HG03159 (cell line): Measurements from ENCODE around the gene FAM200C.
"Not testable (repeated sequence)": the region's sequence is repeated elsewhere in the genome, so short reads cannot be mapped to it uniquely, and the experiment has no call there.

Experiments
- ATAC-seq: cut with Tn5 transposase; IDR thresholded peaks from one replicate; pipeline ENCODE4 v1.9.1; 2021; ENCODE audit warnings: mild to moderate bottlenecking, moderate library complexity; ENCODE audit not compliant: unreplicated experiment

The FAM200C gene

DNA sequence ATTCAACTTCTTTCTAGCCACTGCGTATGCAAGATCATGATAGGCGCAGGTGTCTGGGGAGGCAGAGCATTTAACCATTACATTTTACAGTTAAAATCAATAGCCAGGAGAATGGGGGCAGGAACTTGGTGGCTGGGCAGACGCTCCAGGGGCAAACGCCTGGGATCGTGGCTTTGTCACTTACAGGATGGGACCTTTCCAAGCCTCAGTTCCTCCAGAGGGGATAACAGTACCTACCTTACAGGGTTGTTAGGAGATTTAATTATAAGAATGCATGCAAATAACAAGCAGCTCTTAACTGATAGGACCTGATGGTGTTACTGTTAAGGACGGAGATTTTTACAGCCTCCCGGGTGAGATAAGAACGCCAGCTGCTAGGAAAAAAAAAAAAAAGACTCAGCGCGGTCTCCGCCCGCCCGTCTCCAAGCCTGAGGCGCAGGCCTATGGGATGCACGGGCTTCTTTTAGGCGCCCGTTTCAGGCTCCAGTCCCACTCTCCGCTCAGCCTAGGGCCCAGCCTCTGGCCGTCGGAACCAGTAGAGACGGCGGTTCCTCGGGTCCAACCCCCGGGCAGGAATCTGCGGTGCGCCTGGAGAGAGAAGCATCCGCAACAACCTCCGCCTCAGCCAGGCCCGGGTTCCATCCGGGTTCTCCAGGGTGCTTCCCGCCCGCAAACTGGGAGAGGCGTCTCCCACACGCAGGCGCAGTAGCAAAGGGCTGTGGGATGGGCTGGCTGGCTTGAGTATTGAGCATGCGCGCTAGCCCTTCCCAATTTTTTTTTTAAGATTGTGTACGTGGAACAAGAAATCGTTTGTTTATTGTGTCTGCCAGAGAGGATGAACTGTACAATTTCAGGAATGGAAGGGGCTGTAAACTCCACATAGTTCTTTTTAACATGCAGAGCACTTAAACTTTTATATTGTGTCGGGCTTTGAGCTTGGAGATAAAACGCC, at the start of gene FAM200C:
TSS of gene FAM200C (minus strand) at position 653 of the 952 bp plus-strand sequence. CDS start 4,564 bp downstream, outside the sequence.
- peak; percentile 75 for ATAC-seq

DNA sequence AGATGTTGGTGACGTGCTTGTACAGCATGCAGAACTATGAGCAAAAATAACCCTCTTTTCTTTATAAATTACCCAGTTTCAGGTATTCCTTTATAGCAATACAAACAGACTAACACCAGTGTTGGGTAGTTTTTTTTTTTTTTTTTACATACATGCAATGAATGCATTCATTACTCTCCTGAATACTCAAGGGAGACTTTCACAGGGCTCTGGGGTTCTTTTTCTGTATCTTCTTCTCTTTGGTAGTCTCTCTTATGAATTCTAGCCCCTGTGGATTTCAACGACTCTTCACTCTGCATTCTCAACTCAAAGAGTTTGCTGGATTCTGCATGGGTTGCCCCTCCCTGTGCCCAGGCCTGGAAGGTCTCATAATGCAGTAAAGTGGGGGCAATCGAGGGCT, 49.6 kb upstream of the FAM200C start:
- ATAC-seq: no peak

DNA sequence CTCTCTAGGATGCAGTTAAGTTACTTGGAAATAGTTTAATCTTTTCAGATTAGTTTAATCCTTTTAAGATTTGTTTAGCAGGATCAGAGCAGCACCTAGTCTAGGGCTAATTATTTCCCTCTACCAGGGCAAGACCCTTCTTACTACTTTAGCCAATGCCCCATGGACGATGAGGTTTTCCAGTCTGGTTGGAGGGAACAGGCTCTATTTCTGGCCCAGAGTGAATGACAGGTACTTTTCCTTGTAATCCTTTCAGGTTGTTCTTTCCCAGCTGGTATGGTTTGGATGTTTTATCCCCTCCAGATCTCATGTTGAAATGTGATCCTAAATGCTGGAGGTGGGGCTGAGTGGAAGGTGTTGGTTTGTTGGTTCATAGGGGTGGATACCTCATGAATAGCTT, 49.0 kb upstream of the FAM200C start:
- ATAC-seq: no peak

DNA sequence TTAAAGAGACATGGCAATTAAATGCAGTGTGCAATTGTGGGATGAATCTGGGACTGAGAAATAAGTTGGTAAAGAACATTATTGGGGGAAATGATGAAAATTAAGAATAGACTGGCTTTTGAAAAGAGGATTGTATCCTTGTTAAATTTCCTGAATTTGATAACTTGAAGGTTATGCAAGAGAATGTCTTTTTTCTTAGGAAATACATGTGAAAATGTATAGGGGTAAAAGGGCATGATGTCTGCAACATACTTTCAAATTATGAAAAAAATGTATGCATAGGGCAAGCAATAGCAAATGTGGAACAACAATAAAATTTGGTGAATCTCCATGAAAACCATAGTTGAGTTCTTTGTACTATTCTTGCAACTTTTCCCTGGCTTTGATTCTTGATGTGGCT, 45.9 kb upstream of the FAM200C start:
- no peak for ATAC-seq

GRCh38 chr5:160445132-160445531, 45.3 kb upstream of the FAM200C start:
- peak; percentile 31 for ATAC-seq

DNA sequence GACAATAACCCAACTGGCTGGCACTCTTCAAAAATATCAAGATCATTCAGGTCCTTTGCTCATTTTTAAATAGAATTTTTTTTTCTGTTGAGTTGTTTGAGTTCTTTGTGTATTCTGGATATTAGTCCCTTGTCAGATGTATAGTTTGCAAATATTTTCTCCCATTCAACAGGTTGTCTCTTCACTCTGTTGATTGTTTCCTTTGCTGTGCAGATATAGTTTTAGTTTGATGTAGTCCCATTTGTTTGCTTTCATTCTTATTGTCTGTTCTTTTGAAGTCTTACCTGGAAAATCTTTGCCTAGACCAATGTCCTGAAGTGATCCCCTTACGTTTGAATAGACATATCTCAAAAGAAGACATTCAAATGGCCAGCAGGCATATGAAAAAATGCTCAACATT, 44.6 kb upstream of the FAM200C start:
- ATAC-seq: no peak

DNA sequence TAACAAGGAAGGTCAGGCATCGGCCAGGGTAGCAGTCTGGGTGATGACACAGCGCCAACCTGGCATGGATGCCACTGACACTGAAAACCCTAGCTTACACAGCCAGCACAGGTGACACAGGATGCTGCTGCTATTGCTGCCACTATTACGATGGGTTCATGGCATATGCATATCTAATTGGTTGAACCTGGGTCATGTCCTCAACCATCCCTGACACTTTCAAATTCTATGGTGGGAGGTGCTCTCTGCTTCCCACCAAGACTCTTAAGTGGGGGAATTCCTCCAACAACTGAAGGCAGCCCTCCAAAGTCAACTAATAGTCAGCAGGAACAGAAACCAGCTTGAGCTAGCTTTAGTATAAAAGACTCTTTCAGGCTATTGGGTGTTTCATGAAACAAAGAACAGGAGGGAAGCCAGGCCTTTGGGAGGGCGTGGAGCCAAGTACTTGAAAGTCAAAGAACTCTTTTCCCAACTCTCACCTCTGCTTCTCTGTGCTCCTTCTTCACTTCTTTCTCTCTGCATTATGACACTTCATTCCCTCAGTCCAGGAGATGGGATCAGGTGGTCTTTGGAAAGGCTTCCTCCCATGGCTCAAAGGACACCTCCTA, 43.1 kb upstream of the FAM200C start:
- ATAC-seq: peak; percentile 17

- no peak for ATAC-seq
Observed at GRCh38 chr5:160441311-160441781, 41.5 kb upstream of the FAM200C start.

GRCh38 chr5:160439205-160439600, 39.3 kb upstream of the FAM200C start:
- peak; percentile 67 for ATAC-seq

GRCh38 chr5:160438316-160439204, 38.7 kb upstream of the FAM200C start:
- peak; percentile 35 for ATAC-seq

GRCh38 chr5:160437271-160437670, 37.4 kb upstream of the FAM200C start:
- no peak for ATAC-seq

- ATAC-seq: not testable (repeated sequence)
Observed at GRCh38 chr5:160436661-160437060, 36.8 kb upstream of the FAM200C start.

GRCh38 chr5:160436017-160436416, 36.2 kb upstream of the FAM200C start:
- ATAC-seq: no peak

- ATAC-seq: no peak
Observed at GRCh38 chr5:160435532-160435931, 35.7 kb upstream of the FAM200C start.

DNA sequence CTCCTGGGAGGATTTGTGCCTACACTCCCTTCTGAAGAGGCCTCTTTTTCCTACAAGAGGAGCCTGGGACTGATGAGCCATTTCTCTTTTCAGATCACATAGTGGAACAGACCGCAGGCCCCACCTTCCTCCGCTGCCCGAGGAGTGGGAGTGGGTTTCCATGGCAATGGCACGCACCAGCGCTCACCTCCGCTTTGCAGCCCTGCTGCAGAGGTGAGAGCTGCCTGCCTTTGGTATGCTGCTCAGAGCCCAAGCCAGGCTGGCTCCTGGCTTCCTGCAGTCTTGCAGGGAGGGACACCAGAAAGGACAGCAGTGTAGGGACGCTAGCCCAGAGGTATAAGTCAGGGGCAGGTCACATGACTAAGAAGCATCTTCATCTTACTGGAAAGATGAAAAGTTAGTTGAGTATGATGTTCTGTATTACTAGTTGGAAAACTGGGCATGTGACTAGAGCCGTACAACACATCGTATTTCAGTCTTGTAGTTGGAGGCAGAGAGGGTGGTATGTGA, 34.2 kb upstream of the FAM200C start:
- peak; percentile 70 for ATAC-seq

GRCh38 chr5:160432787-160433186, 32.9 kb upstream of the FAM200C start:
- no peak for ATAC-seq

DNA sequence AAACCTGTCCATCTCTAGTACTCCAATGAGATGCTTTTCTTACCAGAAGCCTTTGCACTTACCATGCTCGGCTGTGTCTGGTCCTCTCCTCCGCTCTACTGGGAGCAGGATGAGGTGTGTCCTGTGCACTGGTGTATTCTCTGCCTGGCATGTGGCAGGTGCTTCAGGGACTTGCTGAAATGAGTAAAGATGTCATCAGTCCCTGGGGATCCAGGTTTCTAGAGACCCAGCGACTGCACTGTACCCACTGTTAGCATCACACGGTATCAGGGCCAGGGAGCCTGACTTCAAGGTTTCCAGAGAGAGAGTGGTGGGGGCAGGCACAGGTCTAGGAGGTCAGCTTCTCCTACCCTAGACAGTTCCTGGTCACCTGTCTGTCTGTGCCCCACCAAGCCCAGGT, 32.3 kb upstream of the FAM200C start:
- no peak for ATAC-seq

DNA sequence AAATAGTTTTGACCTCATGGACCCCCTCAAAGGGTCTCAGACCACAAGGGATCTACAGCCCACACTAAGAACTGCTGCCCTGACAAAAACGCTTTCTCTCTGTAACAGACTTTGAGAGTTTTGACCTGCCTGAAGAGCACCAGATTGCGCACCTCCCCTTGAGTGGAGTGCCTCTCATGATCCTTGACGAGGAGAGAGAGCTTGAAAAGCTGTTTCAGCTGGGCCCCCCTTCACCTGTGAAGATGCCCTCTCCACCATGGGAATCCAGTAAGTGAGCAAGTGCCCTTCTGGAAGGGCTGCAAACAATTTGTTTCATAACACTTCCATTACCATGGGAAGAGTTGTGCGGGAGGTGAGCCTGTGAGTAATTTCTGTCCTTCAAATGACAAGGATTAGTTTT, 27.8 kb upstream of the FAM200C start:
- ATAC-seq: no peak

DNA sequence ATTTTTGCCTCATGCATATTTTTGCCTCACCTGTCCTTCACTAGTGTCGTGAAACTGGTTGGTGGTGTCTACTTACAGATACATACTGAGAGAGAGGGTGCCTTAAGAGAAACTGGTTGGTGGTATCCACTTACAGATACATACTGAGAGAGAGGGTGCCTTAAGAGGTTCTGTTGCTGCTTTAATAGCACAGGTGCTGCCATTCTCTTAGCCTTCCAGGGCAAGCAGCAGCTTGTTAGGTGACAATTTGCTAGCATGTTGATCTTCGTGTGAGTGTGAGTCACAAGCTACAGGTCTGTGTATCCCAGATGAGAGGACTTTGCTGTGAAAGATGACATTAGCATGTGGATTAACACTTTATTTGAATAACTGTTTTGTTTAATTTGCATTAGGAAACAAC, 23.2 kb upstream of the FAM200C start:
- ATAC-seq: no peak

- peak; percentile 66 for ATAC-seq
Observed at GRCh38 chr5:160421625-160422258, 21.9 kb upstream of the FAM200C start, which contains the start of gene PTTG1. TSS of gene PTTG1 (plus strand) at chr5:160421855. CDS start at chr5:160422313, 458 bp downstream.
